ENCODE measurements around the gene SFRP2. TPM values are rescaled to one million over a fixed set of nuclear protein-coding genes. Genes with fewer than 3 reads are reported as not detected.

The SFRP2 gene
- total and polyA plus RNA-seq, 8 donors, result 1.2 to 40.0 (median 9.2) TPM; not detected in 2

DNA sequence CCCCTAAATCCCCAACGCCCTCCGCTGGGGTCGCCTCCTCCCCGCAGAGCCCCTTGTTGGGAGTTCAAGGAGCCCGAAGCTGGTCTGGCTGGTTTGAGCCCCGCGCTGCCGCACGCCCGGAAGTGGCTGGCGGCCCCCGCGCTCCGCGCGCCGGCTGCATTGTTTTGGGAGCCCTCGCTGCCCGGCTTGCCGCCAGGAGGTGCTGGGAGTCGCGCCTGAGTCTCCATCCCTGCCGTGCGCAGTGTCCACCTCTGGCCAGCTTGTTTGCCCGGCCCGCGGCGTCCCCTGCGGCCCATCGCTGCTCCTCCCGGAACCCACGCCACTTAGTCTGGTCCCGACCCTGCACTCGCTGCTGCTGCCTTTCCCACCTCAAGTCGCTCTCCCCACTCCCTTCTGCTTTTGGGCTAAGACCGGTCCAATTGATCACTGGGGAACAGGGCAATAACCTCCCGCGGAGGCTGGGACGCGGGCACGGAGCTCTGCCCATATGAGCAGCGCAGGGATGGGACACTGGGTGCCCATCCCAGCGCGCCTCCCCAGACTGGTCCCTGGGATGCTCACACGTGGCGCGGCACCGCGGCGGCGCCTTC, 2.2 kb upstream of the SFRP2 start:
- intact Hi-C loops (cut with DNase I; ENCODE audit: low total_unique reads), result no loop called here
- WGBS, 5 donors, result 2 to 6% (median 5%) methylated on average over 28 to 51 of the region's 51 CpGs
- Histone ChIP-seq H3K4me1 (peaks cover 28 to 50% (median 41%) of the 10 kb centered on the region in 4 donors), H3K9me3 (no peaks in the 10 kb centered on the region), H3K4me3 (peak overlapping the region; percentile 14 to 39 (median 30)), H3K36me3 (no peaks in the 10 kb centered on the region), H3K27me3 (peaks cover 23 to 99% (median 74%) of the 10 kb centered on the region in 3 donors), H3K27ac (no peak overlapping the region)
- TF ChIP-seq POLR2A (IDR thresholded peaks at IDR 0.05) (no peak), POLR2AphosphoS5 (IDR thresholded peaks at IDR 0.05) (no peak), EP300 (IDR thresholded peaks at IDR 0.05) (no peak)
- TF ChIP-seq, protein P1, sequence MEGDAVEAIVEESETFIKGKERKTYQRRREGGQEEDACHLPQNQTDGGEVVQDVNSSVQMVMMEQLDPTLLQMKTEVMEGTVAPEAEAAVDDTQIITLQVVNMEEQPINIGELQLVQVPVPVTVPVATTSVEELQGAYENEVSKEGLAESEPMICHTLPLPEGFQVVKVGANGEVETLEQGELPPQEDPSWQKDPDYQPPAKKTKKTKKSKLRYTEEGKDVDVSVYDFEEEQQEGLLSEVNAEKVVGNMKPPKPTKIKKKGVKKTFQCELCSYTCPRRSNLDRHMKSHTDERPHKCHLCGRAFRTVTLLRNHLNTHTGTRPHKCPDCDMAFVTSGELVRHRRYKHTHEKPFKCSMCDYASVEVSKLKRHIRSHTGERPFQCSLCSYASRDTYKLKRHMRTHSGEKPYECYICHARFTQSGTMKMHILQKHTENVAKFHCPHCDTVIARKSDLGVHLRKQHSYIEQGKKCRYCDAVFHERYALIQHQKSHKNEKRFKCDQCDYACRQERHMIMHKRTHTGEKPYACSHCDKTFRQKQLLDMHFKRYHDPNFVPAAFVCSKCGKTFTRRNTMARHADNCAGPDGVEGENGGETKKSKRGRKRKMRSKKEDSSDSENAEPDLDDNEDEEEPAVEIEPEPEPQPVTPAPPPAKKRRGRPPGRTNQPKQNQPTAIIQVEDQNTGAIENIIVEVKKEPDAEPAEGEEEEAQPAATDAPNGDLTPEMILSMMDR (IDR thresholded peaks at IDR 0.05), result no peak
- peak in 1 of 2 donors; percentile 73 for DNase-seq

DNA sequence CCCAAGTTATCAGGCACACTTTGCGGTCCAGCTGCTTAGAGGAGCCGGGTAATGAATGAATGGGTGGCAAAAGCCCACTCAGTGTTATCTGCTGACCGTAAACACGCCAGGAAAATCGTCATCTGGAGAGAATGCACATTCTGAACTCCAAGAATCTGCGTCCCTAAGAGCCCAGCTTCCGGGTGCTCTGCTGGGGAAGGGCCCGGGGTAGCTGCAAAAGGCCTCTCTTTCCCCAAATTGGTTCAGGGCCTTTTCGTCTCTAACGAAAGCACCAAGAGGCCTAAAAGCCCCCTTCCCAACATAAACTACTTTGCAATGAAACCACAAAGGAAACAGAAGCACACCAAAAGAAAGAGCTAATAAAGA, 1.6 kb upstream of the SFRP2 start:
- Histone ChIP-seq H3K4me3 (peak overlapping the region in 2 of 4 donors; percentile 38 to 39), H3K9me3 (no peaks in the 10 kb centered on the region), H3K27ac (no peak overlapping the region), H3K36me3 (no peaks in the 10 kb centered on the region), H3K4me1 (peaks cover 28 to 50% (median 41%) of the 10 kb centered on the region in 4 donors), H3K27me3 (peaks cover 23 to 99% (median 75%) of the 10 kb centered on the region in 3 donors)
- intact Hi-C loops (cut with DNase I; ENCODE audit: low total_unique reads), result no loop called here
- 37 to 50% (median 40%) methylated on average over 10 of the region's 10 CpGs for WGBS, 5 donors
- TF ChIP-seq POLR2AphosphoS5 (IDR thresholded peaks at IDR 0.05) (no peak), POLR2A (IDR thresholded peaks at IDR 0.05) (no peak), EP300 (IDR thresholded peaks at IDR 0.05) (no peak)
- TF ChIP-seq, protein P1 (IDR thresholded peaks at IDR 0.05), result no peak
- DNase-seq, result no peak

DNA sequence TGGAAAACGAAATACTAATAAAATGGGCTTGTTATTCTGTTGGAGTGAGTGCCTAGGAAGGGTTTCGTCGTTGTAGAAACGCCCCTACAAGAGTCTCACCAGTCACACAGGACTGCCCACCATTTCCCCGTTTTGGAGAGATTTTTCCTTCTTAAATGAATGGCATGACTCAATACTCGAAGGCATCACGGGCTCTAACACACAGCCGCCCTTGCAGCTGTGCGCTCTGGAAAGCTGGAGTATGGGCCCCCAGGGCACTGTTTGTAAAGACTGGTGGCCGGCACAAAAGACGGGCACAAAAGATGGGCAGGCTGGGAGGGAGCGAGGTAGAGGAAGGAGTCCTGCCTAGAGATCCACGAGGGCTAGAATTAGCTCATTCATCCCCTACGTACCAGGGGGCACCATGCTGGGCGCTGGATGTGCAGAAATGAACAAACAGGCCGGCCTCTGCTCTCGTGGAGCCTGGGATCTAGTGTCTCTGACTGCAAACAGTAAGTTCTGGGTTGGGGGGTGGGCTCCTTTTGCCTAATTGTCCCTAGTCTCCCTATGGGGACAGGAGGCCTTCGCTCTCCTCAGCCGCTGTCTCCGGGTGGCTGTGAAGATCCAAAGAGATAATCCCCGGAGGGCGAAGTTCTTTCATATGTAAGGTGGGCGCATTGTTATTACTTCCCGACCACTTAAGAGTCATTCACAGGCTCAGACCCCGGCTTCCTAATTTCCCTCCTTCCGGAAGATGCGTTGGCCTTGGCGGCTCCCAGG, 1.0 kb upstream of the SFRP2 start:
- H3K4me3 ChIP-seq, result peak overlapping the region in 1 of 4 donors; percentile 44
- no peaks in the 10 kb centered on the region for H3K9me3 ChIP-seq
- H3K27me3 ChIP-seq, result peaks cover 23 to 93% (median 75%) of the 10 kb centered on the region in 3 donors
- peaks cover 28 to 50% (median 41%) of the 10 kb centered on the region in 4 donors for H3K4me1 ChIP-seq
- no peak for TF ChIP-seq POLR2AphosphoS5 (IDR thresholded peaks at IDR 0.05)
- TF ChIP-seq POLR2A (IDR thresholded peaks at IDR 0.05), result no peak
- TF ChIP-seq, protein P1 (IDR thresholded peaks at IDR 0.05), result no peak
- TF ChIP-seq EP300 (IDR thresholded peaks at IDR 0.05), result no peak
- H3K27ac ChIP-seq, result no peak overlapping the region
- no peaks in the 10 kb centered on the region for H3K36me3 ChIP-seq
- peak in 1 of 2 donors; percentile 33 for DNase-seq
- intact Hi-C loops (cut with DNase I; ENCODE audit: low total_unique reads), result no loop called here
- 33 to 42% (median 35%) methylated on average over 21 to 28 of the region's 28 CpGs for whole genome bisulfite sequencing, 5 donors

DNA sequence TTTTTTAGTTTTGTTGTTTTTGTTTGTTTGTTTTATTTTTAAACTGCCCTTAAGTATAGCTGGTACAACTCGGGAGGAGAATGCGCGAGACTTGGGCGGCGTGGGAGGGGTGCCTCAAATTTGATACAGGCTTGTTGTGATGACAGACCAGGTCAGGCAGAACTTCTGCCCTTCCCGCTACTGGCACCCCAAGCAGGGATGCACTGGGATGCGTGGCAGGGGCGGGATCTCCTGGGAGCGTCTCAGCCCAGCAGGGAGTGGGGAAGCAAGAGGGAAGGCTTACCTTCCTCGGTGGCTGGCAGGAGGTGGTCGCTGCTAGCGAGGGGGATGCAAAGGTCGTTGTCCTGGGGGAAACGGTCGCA, 851 bp downstream of the SFRP2 start:
- intact Hi-C loops (cut with DNase I; ENCODE audit: low total_unique reads), result no loop called here

More for the DNA sequence above, 851 bp downstream of the SFRP2 start:
- Histone ChIP-seq H3K36me3 (no peaks in the 10 kb centered on the region), H3K27me3 (peaks cover 23 to 83% (median 69%) of the 10 kb centered on the region in 3 donors), H3K4me1 (peaks cover 28 to 48% (median 41%) of the 10 kb centered on the region in 4 donors), H3K27ac (peak overlapping the region in 1 of 5 donors; percentile 59), H3K4me3 (peak overlapping the region; percentile 35 to 44 (median 36)), H3K9me3 (no peaks in the 10 kb centered on the region)
- DNase-seq, result no peak
- WGBS, 5 donors, result 8 to 15% (median 11%) methylated on average over 13 to 15 of the region's 15 CpGs
- TF ChIP-seq EP300 (IDR thresholded peaks at IDR 0.05), result no peak
- TF ChIP-seq, protein P1 (IDR thresholded peaks at IDR 0.05), result no peak
- no peak for TF ChIP-seq POLR2AphosphoS5 (IDR thresholded peaks at IDR 0.05)
- no peak for TF ChIP-seq POLR2A (IDR thresholded peaks at IDR 0.05)

Measured in stomach (tissue), 9 donors.